SK-N-SH (cell line): Measurements from ENCODE around the gene UBE2N. TPM values are rescaled to one million over a fixed set of nuclear protein-coding genes. Genes with fewer than 3 reads are reported as not detected.

Experiments used
- CTCF ChIA-PET: fragments of 300-600, 350-600 bp; formaldehyde crosslinking; extraction: SDS; loops from one replicate; lab custom pipeline; 2021; lab: Yijun Ruan, JAX
- POLR2A ChIA-PET: fragments of 350-600 bp; sonication (Branson Sonifier 250); formaldehyde crosslinking; extraction: SDS; loops from one replicate; lab custom pipeline; 2020; ENCODE audit warnings: antibody characterized with exemption, inconsistent platforms; lab: Yijun Ruan, JAX
- DNase-seq: peaks from one replicate; pipeline ENCODE4 v3.0.0; 2012
- H2AFZ ChIP-seq: fragments of 200-600 bp; sonication (generic); 2 replicates; pipeline ENCODE4 v1.8.1; 2016; ENCODE audit warnings: antibody characterized with exemption, mild to moderate bottlenecking, low read depth
- H3F3A ChIP-seq: fragments of 200-600 bp; sonication (generic); replicated peaks from 2 replicates; pipeline ENCODE3; 2016; ENCODE audit warnings: antibody characterized with exemption, mild to moderate bottlenecking; ENCODE audit not compliant: insufficient read depth
- H3K27ac ChIP-seq, 2 experiments: fragments of 200-500 bp in 1 of 2; fragments of 200-600 bp in 1 of 2; sonication (Bioruptor generic) in 1 of 2; sonication (generic), shearing (Covaris generic) in 1 of 2; 2 replicates each; pipeline versions ENCODE4 v1.5.1 to v1.6.1; 2014 to 2016; ENCODE audit warnings: low read depth in 2 of 2, inconsistent platforms in 1 of 2, low read length in 1 of 2, mild to moderate bottlenecking in 1 of 2, mixed read lengths in 1 of 2
- H3K27me3 ChIP-seq: fragments of 200-600 bp; sonication (generic), shearing (Covaris generic); 2 replicates; pipeline ENCODE4 v1.6.1; 2016; ENCODE audit warnings: mixed run types; ENCODE audit not compliant: insufficient read depth
- H3K36me3 ChIP-seq, 2 experiments: fragments of 200-500 bp in 1 of 2; fragments of 200-600 bp in 1 of 2; sonication (Bioruptor generic) in 1 of 2; sonication (generic) in 1 of 2; replicated peaks in 1 of 2; 2 replicates each; pipeline versions ENCODE3 to v1.5.1; 2014 to 2016; ENCODE audit warnings: low read length in 1 of 2, mild to moderate bottlenecking in 1 of 2; ENCODE audit not compliant: insufficient read depth in 2 of 2, control insufficient read depth in 1 of 2
- H3K4me1 ChIP-seq, 2 experiments: fragments of 200-500 bp in 1 of 2; fragments of 200-600 bp in 1 of 2; sonication (Bioruptor generic) in 1 of 2; sonication (generic), shearing (Covaris generic) in 1 of 2; 2 replicates each; pipeline versions ENCODE4 v1.5.1 to v1.6.1; 2014 to 2016; ENCODE audit warnings: low read depth in 1 of 2, low read length in 1 of 2, mixed run types in 1 of 2; ENCODE audit not compliant: insufficient read depth in 2 of 2, control insufficient read depth in 1 of 2
- H3K4me2 ChIP-seq: fragments of 200-600 bp; sonication (generic), shearing (Covaris generic); 2 replicates; pipeline ENCODE4 v1.6.1; 2017; ENCODE audit warnings: mixed run types
- H3K4me3 ChIP-seq, 2 experiments: fragments of 200-500 bp in 1 of 2; fragments of 200-600 bp in 1 of 2; sonication (Bioruptor generic) in 1 of 2; sonication (generic), shearing (Covaris generic) in 1 of 2; 2 replicates each; pipeline versions ENCODE4 v1.5.1 to v1.8.1; 2014 to 2016; ENCODE audit warnings: low read depth in 2 of 2, inconsistent platforms in 1 of 2, low read length in 1 of 2, mild to moderate bottlenecking in 1 of 2, mixed read lengths in 1 of 2, moderate library complexity in 1 of 2
- H3K79me2 ChIP-seq: fragments of 200-600 bp; sonication (generic); 2 replicates; pipeline ENCODE4 v1.8.1; 2017; ENCODE audit warnings: mild to moderate bottlenecking; ENCODE audit not compliant: insufficient read depth
- H3K9ac ChIP-seq: fragments of 200-600 bp; sonication (generic); 2 replicates; pipeline ENCODE4 v1.6.1; 2017; ENCODE audit warnings: mixed run types
- H3K9me2 ChIP-seq: fragments of 200-600 bp; sonication (generic); 2 replicates; pipeline ENCODE4 v1.6.1; 2017; ENCODE audit warnings: mixed run types
- H3K9me3 ChIP-seq: fragments of 200-600 bp; sonication (generic); 2 replicates; pipeline ENCODE4 v1.6.1; 2017; ENCODE audit warnings: mixed run types, mild to moderate bottlenecking, moderate library complexity
- H4K20me1 ChIP-seq: fragments of 200-600 bp; sonication (generic); 2 replicates; pipeline ENCODE4 v1.6.1; 2017; ENCODE audit warnings: mild to moderate bottlenecking, mixed run types; ENCODE audit not compliant: insufficient read depth
- CHD2 ChIP-seq: fragments of 150-350 bp; IDR thresholded peaks from 2 replicates; pipeline ENCODE4 v1.6.1; 2018; ENCODE audit warnings: low read length; ENCODE audit not compliant: partially characterized antibody
- ELF1 ChIP-seq: IDR thresholded peaks from 2 replicates; pipeline ENCODE4 v1.4.0; 2012
- EP300 ChIP-seq, 2 experiments: IDR thresholded peaks; 2 replicates each; pipeline versions ENCODE4 v1.4.0 to v1.6.1; 2012; ENCODE audit warnings: borderline replicate concordance in 1 of 2, low read depth in 1 of 2, low read length in 1 of 2
- FOXM1 ChIP-seq: IDR thresholded peaks from 2 replicates; pipeline ENCODE4 v1.4.0; 2012; ENCODE audit warnings: low read depth, mild to moderate bottlenecking
- GABPA ChIP-seq: IDR thresholded peaks from 2 replicates; pipeline ENCODE4 v1.4.0; 2012; ENCODE audit warnings: low read depth, mild to moderate bottlenecking
- GATA2 ChIP-seq: sonication (generic); formaldehyde crosslinking; IDR thresholded peaks from 2 replicates; pipeline ENCODE4 v1.5.0; 2020; ENCODE audit warnings: mild to moderate bottlenecking, missing genetic modification reagents
- MEF2A ChIP-seq: IDR thresholded peaks from 2 replicates; pipeline ENCODE4 v1.4.0; 2012; ENCODE audit warnings: low read depth, borderline replicate concordance
- POLR2AphosphoS5 ChIP-seq: IDR thresholded peaks from 2 replicates; pipeline ENCODE4 v1.6.1; 2012; ENCODE audit warnings: low read depth, low read length
- RAD21 ChIP-seq: IDR thresholded peaks from 2 replicates; pipeline ENCODE4 v1.6.1; 2012; ENCODE audit warnings: mild to moderate bottlenecking, low read length
- SMC3 ChIP-seq: IDR thresholded peaks from 2 replicates; pipeline ENCODE4 v1.6.1; 2012; ENCODE audit warnings: low read depth, low read length, improper control_type of control experiment
- TCF12 ChIP-seq: IDR thresholded peaks from 2 replicates; pipeline ENCODE4 v1.4.0; 2012
- YY1 ChIP-seq: IDR thresholded peaks from 2 replicates; pipeline ENCODE4 v1.4.0; 2012; ENCODE audit warnings: low read depth, mild to moderate bottlenecking
- ZBTB33 ChIP-seq: IDR thresholded peaks from 2 replicates; pipeline ENCODE4 v1.4.0; 2012; ENCODE audit warnings: low read depth, borderline replicate concordance
- WGBS: methylation state at CpG from one replicate; pipeline ENCODE4 v1.1.6; 2017; ENCODE audit warnings: low lambda C conversion rate; 5-methylcytosine and 5-hydroxymethylcytosine counted together
- polyA plus RNA-seq, 3 experiments: library from polyadenylated mRNA; depleted of rRNA; stranded (reverse); fragments of >200 nt; gene quantifications; 2 replicates each; pipeline ENCODE4 v1.2.3, GENCODE V29; 2012
- TF ChIP-seq, protein P1 (sequence below): fragments of 200-600 bp; sonication (generic); IDR thresholded peaks from 2 replicates; pipeline ENCODE4 v1.6.1; 2017; ENCODE audit warnings: antibody characterized with exemption, mild to moderate bottlenecking, moderate library complexity
- TF ChIP-seq, protein P2 (sequence below): fragments of 150-350 bp; IDR thresholded peaks from 2 replicates; pipeline ENCODE4 v1.6.1; 2016; ENCODE audit warnings: mild to moderate bottlenecking, low read depth, low read length

Gene UBE2N
- polyA plus RNA-seq, 1 of the 3 experiments (the other 2 are of a cell fraction), result 102 TPM

- TF ChIP-seq GATA2 (CRISPR knock-in tag) (no peak), YY1 (no peak), GABPA (no peak), TCF12 (no peak), SMC3 (no peak), ELF1 (no peak)
- TF ChIP-seq, protein P1, sequence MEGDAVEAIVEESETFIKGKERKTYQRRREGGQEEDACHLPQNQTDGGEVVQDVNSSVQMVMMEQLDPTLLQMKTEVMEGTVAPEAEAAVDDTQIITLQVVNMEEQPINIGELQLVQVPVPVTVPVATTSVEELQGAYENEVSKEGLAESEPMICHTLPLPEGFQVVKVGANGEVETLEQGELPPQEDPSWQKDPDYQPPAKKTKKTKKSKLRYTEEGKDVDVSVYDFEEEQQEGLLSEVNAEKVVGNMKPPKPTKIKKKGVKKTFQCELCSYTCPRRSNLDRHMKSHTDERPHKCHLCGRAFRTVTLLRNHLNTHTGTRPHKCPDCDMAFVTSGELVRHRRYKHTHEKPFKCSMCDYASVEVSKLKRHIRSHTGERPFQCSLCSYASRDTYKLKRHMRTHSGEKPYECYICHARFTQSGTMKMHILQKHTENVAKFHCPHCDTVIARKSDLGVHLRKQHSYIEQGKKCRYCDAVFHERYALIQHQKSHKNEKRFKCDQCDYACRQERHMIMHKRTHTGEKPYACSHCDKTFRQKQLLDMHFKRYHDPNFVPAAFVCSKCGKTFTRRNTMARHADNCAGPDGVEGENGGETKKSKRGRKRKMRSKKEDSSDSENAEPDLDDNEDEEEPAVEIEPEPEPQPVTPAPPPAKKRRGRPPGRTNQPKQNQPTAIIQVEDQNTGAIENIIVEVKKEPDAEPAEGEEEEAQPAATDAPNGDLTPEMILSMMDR, result no peak
These were observed 75.9 kb downstream of the UBE2N start (continued) for GRCh38 chr12:93365616-93366405.

- H3K4me1 ChIP-seq, result peaks cover 0 to 5% of the 10 kb centered on the region in 2 experiments; a peak in 1 of 4 replicates
- H3K9me3 ChIP-seq, result no peaks in the 10 kb centered on the region
- no peak overlapping the region for H3K4me3 ChIP-seq
- H3K36me3 ChIP-seq, result no peaks in the 10 kb centered on the region
- CTCF ChIA-PET, result interaction anchor here (1.7 kb wide), 1 partner anchor 10 kb away, joined by 4 read pairs; no protein-coding TSS in a partner anchor
- H3K9me2 ChIP-seq, result no peaks in the 10 kb centered on the region
- H4K20me1 ChIP-seq, result no peaks in the 10 kb centered on the region
- H3K79me2 ChIP-seq, result no peaks in the 10 kb centered on the region
- DNase-seq, result no peak
- WGBS, result 66% methylated on average over 3 of the region's 3 CpGs
- H2AFZ ChIP-seq, result no peak overlapping the region
- no peak overlapping the region for H3K4me2 ChIP-seq
- H3K27ac ChIP-seq, result no peak overlapping the region
- POLR2A ChIA-PET, result no interaction called here
- no peak for TF ChIP-seq YY1
- no peak for TF ChIP-seq ZBTB33
- TF ChIP-seq FOXM1, result no peak
- no peak for TF ChIP-seq MEF2A
- TF ChIP-seq, protein P2, sequence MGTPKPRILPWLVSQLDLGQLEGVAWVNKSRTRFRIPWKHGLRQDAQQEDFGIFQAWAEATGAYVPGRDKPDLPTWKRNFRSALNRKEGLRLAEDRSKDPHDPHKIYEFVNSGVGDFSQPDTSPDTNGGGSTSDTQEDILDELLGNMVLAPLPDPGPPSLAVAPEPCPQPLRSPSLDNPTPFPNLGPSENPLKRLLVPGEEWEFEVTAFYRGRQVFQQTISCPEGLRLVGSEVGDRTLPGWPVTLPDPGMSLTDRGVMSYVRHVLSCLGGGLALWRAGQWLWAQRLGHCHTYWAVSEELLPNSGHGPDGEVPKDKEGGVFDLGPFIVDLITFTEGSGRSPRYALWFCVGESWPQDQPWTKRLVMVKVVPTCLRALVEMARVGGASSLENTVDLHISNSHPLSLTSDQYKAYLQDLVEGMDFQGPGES, result no peak
- no peak for TF ChIP-seq RAD21
- TF ChIP-seq ELF1, result no peak
- TF ChIP-seq GATA2 (CRISPR knock-in tag), result no peak
- TF ChIP-seq POLR2AphosphoS5, result no peak
- no peak for TF ChIP-seq GABPA
- no peak for TF ChIP-seq EP300 (IDR thresholded peaks at IDR 0.05; ENCODE audit: borderline replicate concordance in 1 of 2, low read depth in 1 of 2, low read length in 1 of 2)
- TF ChIP-seq SMC3, result no peak
- TF ChIP-seq CHD2, result no peak
- no peak overlapping the region for H3K9ac ChIP-seq
- H3F3A ChIP-seq, result no peaks in the 10 kb centered on the region
- H3K27me3 ChIP-seq, result no peaks in the 10 kb centered on the region
These were observed 77.9 kb downstream of the UBE2N start for GRCh38 chr12:93363841-93364297.
